CD14-positive monocyte (primary cell): ENCODE measurements around the gene EGFR. TPM values are rescaled to one million over a fixed set of nuclear protein-coding genes. Genes with fewer than 3 reads are reported as not detected.

ENCODE experiments used
- DNase-seq, 3 donors: peaks; one replicate each; pipeline ENCODE4 v3.0.0-alpha.2; 2011 to 2022
- H2AFZ ChIP-seq: 2 replicates; pipeline ENCODE4 v1.6.0; 2012; ENCODE audit warnings: mild to moderate bottlenecking, low read depth, low read length, inconsistent platforms; ENCODE audit not compliant: insufficient read depth, poor library complexity, severe bottlenecking
- H3K27ac ChIP-seq, 2 donors: 1 replicate in 1 of 2; 2 replicates in 1 of 2; pipeline ENCODE4 v1.5.1; 2012 to 2013; ENCODE audit warnings: low read length in 2 of 2, control low read depth in 1 of 2, inconsistent platforms in 1 of 2, low read depth in 1 of 2, mild to moderate bottlenecking in 1 of 2
- H3K27me3 ChIP-seq, 2 donors: one replicate each; pipeline versions ENCODE4 v1.6.0 to v1.6.1; 2011 to 2013; ENCODE audit warnings: low read length in 2 of 2; ENCODE audit not compliant: control insufficient read depth in 2 of 2, insufficient read depth in 2 of 2
- H3K36me3 ChIP-seq, 2 donors: replicated peaks in 1 of 2; 1 replicate in 1 of 2; 2 replicates in 1 of 2; pipeline versions ENCODE4 v1.5.1 to v1.6.1; 2012 to 2013; ENCODE audit warnings: low read length in 2 of 2, control low read depth in 1 of 2, inconsistent platforms in 1 of 2, mild to moderate bottlenecking in 1 of 2; ENCODE audit not compliant: insufficient read depth in 2 of 2, control insufficient read depth in 1 of 2
- H3K4me1 ChIP-seq, 2 donors: 1 replicate in 1 of 2; 2 replicates in 1 of 2; pipeline versions ENCODE4 v1.5.1 to v1.6.1; 2012 to 2013; ENCODE audit warnings: low read length in 2 of 2, control low read depth in 1 of 2, inconsistent platforms in 1 of 2, mild to moderate bottlenecking in 1 of 2, moderate library complexity in 1 of 2; ENCODE audit not compliant: insufficient read depth in 2 of 2, control insufficient read depth in 1 of 2
- H3K4me2 ChIP-seq: replicated peaks from 2 replicates; pipeline ENCODE3; 2012; ENCODE audit warnings: low read length, moderate library complexity, mild to moderate bottlenecking; ENCODE audit not compliant: poor library complexity, severe bottlenecking; ENCODE audit errors: extremely low read depth
- H3K4me3 ChIP-seq, 3 experiments: fragments of 200-600 bp in 1 of 3; sonication (generic) in 1 of 3; replicated peaks in 1 of 3; 1 replicate in 2 of 3; 2 replicates in 1 of 3; pipeline ENCODE4 v1.5.1; 2011 to 2013; ENCODE audit warnings: low read length in 3 of 3, mild to moderate bottlenecking in 3 of 3, control low read depth in 2 of 3, low read depth in 2 of 3, inconsistent platforms in 1 of 3, moderate library complexity in 1 of 3
- H3K79me2 ChIP-seq: 2 replicates; pipeline ENCODE4 v1.6.0; 2012; ENCODE audit warnings: mild to moderate bottlenecking, control low read depth, inconsistent platforms, low read length, moderate library complexity; ENCODE audit not compliant: insufficient read depth
- H3K9ac ChIP-seq: 2 replicates; pipeline ENCODE4 v1.6.0; 2017; ENCODE audit warnings: low read length, mild to moderate bottlenecking; ENCODE audit not compliant: insufficient read depth, poor library complexity, severe bottlenecking
- H3K9me3 ChIP-seq, 2 donors: replicated peaks in 1 of 2; 1 replicate in 1 of 2; 2 replicates in 1 of 2; pipeline versions ENCODE4 v1.5.1 to v1.6.1; 2012 to 2013; ENCODE audit warnings: low read length in 2 of 2, control low read depth in 1 of 2; ENCODE audit not compliant: control insufficient read depth in 1 of 2, insufficient read depth in 1 of 2
- H4K20me1 ChIP-seq: 2 replicates; pipeline ENCODE4 v1.6.0; 2012; ENCODE audit warnings: mild to moderate bottlenecking, low read length, control low read depth, moderate library complexity; ENCODE audit not compliant: insufficient read depth
- H3K27ac Mint-ChIP-seq, 7 donors: one replicate each; pipeline ENCODE4 v1.8.0; 2020; ENCODE audit warnings: mild to moderate bottlenecking in 7 of 7, mixed read lengths in 7 of 7, moderate library complexity in 6 of 7, inconsistent platforms in 2 of 7
- H3K27me3 Mint-ChIP-seq, 3 donors: one replicate each; pipeline ENCODE4 v1.8.0; 2021 to 2022; ENCODE audit warnings: low read depth in 3 of 3, mild to moderate bottlenecking in 3 of 3, mixed read lengths in 3 of 3, moderate library complexity in 3 of 3, inconsistent platforms in 1 of 3
- H3K36me3 Mint-ChIP-seq, 2 donors: one replicate each; pipeline ENCODE4 v1.8.0; 2020; ENCODE audit warnings: mixed read lengths in 2 of 2, inconsistent platforms in 1 of 2, mild to moderate bottlenecking in 1 of 2
- H3K4me1 Mint-ChIP-seq: one replicate; pipeline ENCODE4 v1.8.0; 2020; ENCODE audit warnings: mild to moderate bottlenecking, mixed read lengths
- H3K4me3 Mint-ChIP-seq, 2 donors: one replicate each; pipeline ENCODE4 v1.8.0; 2020; ENCODE audit warnings: mild to moderate bottlenecking in 2 of 2, mixed read lengths in 2 of 2, moderate library complexity in 1 of 2
- H3K9me3 Mint-ChIP-seq, 7 donors: one replicate each; pipeline ENCODE4 v1.8.0; 2020 to 2022; ENCODE audit warnings: mixed read lengths in 7 of 7, mild to moderate bottlenecking in 6 of 7, moderate library complexity in 6 of 7, inconsistent platforms in 2 of 7
- CTCF ChIP-seq: fragments of 200-600 bp; IDR thresholded peaks from one replicate; pipeline ENCODE4 v1.8.0; 2022; ENCODE audit warnings: antibody characterized with exemption, mild to moderate bottlenecking
- WGBS: methylation state at CpG from one replicate; pipeline ENCODE4 v1.1.5; 2013; ENCODE audit warnings: missing lambda C conversion rate; ENCODE audit not compliant: insufficient coverage; 5-methylcytosine and 5-hydroxymethylcytosine counted together
- intact Hi-C, 2 donors: fragments of 100-400 bp; cut with micrococcal nuclease; formaldehyde crosslinking; loops; one replicate each; pipeline versions ENCODE4 v1.15.0 to v1.15.1; 2023
- polyA plus RNA-seq, 3 donors: library from polyadenylated mRNA; depleted of rRNA in 1 of 3; unstranded in 2 of 3; stranded (reverse) in 1 of 3; fragments of 300-500 nt in 2 of 3; fragments of >200 nt in 1 of 3; fragmentation: Illumina TruSeq in 2 of 3; gene quantifications; 1 replicate in 2 of 3; 2 replicates in 1 of 3; pipeline ENCODE4 v1.2.3, GENCODE V29; 2012 to 2021

EGFR gene
- polyA plus RNA-seq, 3 donors = not detected

GRCh38 chr7:55020466-55020871 is 1.7 kb downstream of the EGFR start:
- Histone ChIP-seq H3K9me3 (peaks cover 2 to 3% of the 10 kb centered on the region in 2 donors), H3K27ac (no peak overlapping the region), H3K27me3 (peaks cover 22 to 47% of the 10 kb centered on the region in 2 donors), H3K4me3 (no peak overlapping the region), H3K4me2 (no peak overlapping the region), H3K9ac (no peak overlapping the region), H2AFZ (no peak overlapping the region), H3K79me2 (no peaks in the 10 kb centered on the region), H3K4me1 (no peaks in the 10 kb centered on the region), H3K36me3 (no peaks in the 10 kb centered on the region), H4K20me1 (no peaks in the 10 kb centered on the region)
- Mint-ChIP-seq H3K36me3 (no peaks in the 10 kb centered on the region), H3K27me3 (peaks cover 39 to 55% (median 41%) of the 10 kb centered on the region in 3 donors), H3K27ac (no peak overlapping the region), H3K4me3 (peak overlapping the region in 1 of 2 donors; percentile 70), H3K9me3 (peaks cover 0 to 29% (median 10%) of the 10 kb centered on the region in 7 donors), H3K4me1 (no peaks in the 10 kb centered on the region)
- no peak for DNase-seq
- WGBS = 69% methylated on average over 4 of the region's 11 CpGs
- no peak for TF ChIP-seq CTCF
- intact Hi-C loops = no loop called here

GRCh38 chr7:55021053-55021452 is 2.2 kb downstream of the EGFR start:
- no peak overlapping the region for H3K27ac ChIP-seq
- TF ChIP-seq CTCF = no peak
- H3K4me3 ChIP-seq = no peak overlapping the region
- no peaks in the 10 kb centered on the region for H3K79me2 ChIP-seq
- WGBS = 78% methylated on average over 9 of the region's 9 CpGs
- H3K4me1 Mint-ChIP-seq = no peaks in the 10 kb centered on the region
- intact Hi-C loops = no loop called here
- H3K9me3 Mint-ChIP-seq = peaks cover 0 to 29% (median 10%) of the 10 kb centered on the region in 7 donors
- DNase-seq = no peak
- H4K20me1 ChIP-seq = no peaks in the 10 kb centered on the region
- H3K4me3 Mint-ChIP-seq = peak overlapping the region in 1 of 2 donors; percentile 70
- H3K36me3 Mint-ChIP-seq = no peaks in the 10 kb centered on the region
- H3K27me3 ChIP-seq = peaks cover 22 to 47% of the 10 kb centered on the region in 2 donors
- no peaks in the 10 kb centered on the region for H3K36me3 ChIP-seq
- no peak overlapping the region for H3K9ac ChIP-seq
- H3K27ac Mint-ChIP-seq = no peak overlapping the region
- peaks cover 2 to 3% of the 10 kb centered on the region in 2 donors for H3K9me3 ChIP-seq
- H3K27me3 Mint-ChIP-seq = peaks cover 37 to 50% (median 41%) of the 10 kb centered on the region in 3 donors
- no peaks in the 10 kb centered on the region for H3K4me1 ChIP-seq
- no peak overlapping the region for H2AFZ ChIP-seq
- H3K4me2 ChIP-seq = no peak overlapping the region
